Measurements from ENCODE around the gene LHFPL3.

Gene LHFPL3

DNA sequence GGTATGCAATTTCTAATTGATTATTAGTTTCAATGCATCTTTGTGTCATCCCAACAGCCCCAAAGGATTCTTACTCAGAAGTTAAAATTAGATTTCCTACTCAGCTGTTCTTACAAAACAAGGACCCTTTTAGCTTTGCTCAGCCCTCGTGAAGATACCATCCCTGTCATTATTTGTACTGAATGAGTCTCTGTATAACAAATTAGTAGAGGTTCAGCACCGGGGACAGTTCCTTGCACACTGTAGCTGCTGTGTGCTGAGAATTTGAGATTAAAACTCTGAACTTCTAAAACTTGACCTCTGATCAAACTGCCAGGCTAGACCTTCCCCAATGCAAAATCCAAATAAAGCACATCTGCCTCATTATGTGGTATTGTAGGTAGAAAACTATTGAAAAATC lies 299.1 kb downstream of the LHFPL3 start:
- DNase-seq (ENCODE audit: extremely low read depth, low read depth): no peak
- TF ChIP-seq, protein P1, sequence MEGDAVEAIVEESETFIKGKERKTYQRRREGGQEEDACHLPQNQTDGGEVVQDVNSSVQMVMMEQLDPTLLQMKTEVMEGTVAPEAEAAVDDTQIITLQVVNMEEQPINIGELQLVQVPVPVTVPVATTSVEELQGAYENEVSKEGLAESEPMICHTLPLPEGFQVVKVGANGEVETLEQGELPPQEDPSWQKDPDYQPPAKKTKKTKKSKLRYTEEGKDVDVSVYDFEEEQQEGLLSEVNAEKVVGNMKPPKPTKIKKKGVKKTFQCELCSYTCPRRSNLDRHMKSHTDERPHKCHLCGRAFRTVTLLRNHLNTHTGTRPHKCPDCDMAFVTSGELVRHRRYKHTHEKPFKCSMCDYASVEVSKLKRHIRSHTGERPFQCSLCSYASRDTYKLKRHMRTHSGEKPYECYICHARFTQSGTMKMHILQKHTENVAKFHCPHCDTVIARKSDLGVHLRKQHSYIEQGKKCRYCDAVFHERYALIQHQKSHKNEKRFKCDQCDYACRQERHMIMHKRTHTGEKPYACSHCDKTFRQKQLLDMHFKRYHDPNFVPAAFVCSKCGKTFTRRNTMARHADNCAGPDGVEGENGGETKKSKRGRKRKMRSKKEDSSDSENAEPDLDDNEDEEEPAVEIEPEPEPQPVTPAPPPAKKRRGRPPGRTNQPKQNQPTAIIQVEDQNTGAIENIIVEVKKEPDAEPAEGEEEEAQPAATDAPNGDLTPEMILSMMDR (IDR thresholded peaks at IDR 0.05; ENCODE audit: low read depth, low read length, missing control alignments): no peak
- H3K4me3 ChIP-seq (replicated peaks; ENCODE audit: low read depth, low read length): no peak overlapping the region

GRCh38 chr7:104628017-104628416 lies 299.6 kb downstream of the LHFPL3 start:
- no peak for DNase-seq (ENCODE audit: extremely low read depth, low read depth)
- TF ChIP-seq, protein P1 (IDR thresholded peaks at IDR 0.05; ENCODE audit: low read depth, low read length, missing control alignments): no peak
- H3K4me3 ChIP-seq (replicated peaks; ENCODE audit: low read depth, low read length): no peak overlapping the region

- no peak for DNase-seq (ENCODE audit: extremely low read depth, low read depth)
- TF ChIP-seq, protein P1 (IDR thresholded peaks at IDR 0.05; ENCODE audit: low read depth, low read length, missing control alignments): no peak
- H3K4me3 ChIP-seq (replicated peaks; ENCODE audit: low read depth, low read length): no peak overlapping the region
Measured at GRCh38 chr7:104629408-104629807, 301.0 kb downstream of the LHFPL3 start.

- H3K4me3 ChIP-seq (replicated peaks; ENCODE audit: low read depth, low read length): no peak overlapping the region
- no peak for DNase-seq (ENCODE audit: extremely low read depth, low read depth)
- TF ChIP-seq, protein P1 (IDR thresholded peaks at IDR 0.05; ENCODE audit: low read depth, low read length, missing control alignments): no peak
Measured at GRCh38 chr7:104640506-104640905, 312.1 kb downstream of the LHFPL3 start.

DNA sequence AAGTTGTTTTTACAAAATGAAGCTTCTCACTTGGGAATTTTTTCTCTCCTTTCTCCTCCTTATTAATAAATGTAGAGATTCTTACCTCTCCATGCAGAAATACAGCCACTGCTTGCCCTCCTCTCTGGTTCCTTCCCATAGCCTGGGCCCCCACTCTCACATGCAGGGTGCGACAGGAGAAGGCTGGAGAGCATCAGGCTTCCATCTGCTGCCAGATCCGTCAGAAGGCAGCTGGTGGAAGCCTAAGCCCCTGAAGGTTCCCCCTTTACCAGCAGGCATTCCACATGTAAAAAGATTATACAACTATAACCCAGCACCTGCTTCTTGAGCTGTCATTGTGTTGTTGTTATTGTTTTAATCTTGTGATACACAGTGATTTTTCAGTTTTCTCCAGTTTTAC lies 314.2 kb downstream of the LHFPL3 start:
- DNase-seq (ENCODE audit: extremely low read depth, low read depth): no peak
- no peak overlapping the region for H3K4me3 ChIP-seq (replicated peaks; ENCODE audit: low read depth, low read length)
- TF ChIP-seq, protein P1 (IDR thresholded peaks at IDR 0.05; ENCODE audit: low read depth, low read length, missing control alignments): no peak

- DNase-seq (ENCODE audit: extremely low read depth, low read depth): no peak
- TF ChIP-seq, protein P1 (IDR thresholded peaks at IDR 0.05; ENCODE audit: low read depth, low read length, missing control alignments): peak; percentile 65
- H3K4me3 ChIP-seq (replicated peaks; ENCODE audit: low read depth, low read length): no peak overlapping the region
Measured at GRCh38 chr7:104643587-104644217, 315.3 kb downstream of the LHFPL3 start.

All from HFF-Myc (cell line).